Thoracic aorta (tissue), 2 donors: ENCODE data around the gene CHST14. TPM values are rescaled to one million over a fixed set of nuclear protein-coding genes. Genes with fewer than 3 reads are reported as not detected.

Experiments used
- ATAC-seq: fragments of 150-250 bp; one replicate; pipeline ENCODE4 v1.8.0; 2017; ENCODE audit warnings: low read depth; ENCODE audit not compliant: insufficient number of reproducible peaks, low FRiP score
- DNase-seq: peaks from one replicate; pipeline ENCODE4 v3.0.0-alpha.2; 2020; ENCODE audit warnings: low spot score
- H3K27ac ChIP-seq, 2 donors: fragments of 200-600 bp; sonication (generic); 1 replicate in 1 of 2; 2 replicates in 1 of 2; pipeline ENCODE4 v1.5.1; 2016; ENCODE audit warnings: mild to moderate bottlenecking in 2 of 2, moderate library complexity in 2 of 2
- H3K27me3 ChIP-seq: fragments of 200-600 bp; sonication (generic); replicated peaks from 2 replicates; pipeline ENCODE4 v1.6.0; 2016; ENCODE audit warnings: mild to moderate bottlenecking; ENCODE audit not compliant: insufficient read depth
- H3K36me3 ChIP-seq: fragments of 200-600 bp; sonication (generic); one replicate; pipeline ENCODE4 v1.5.1; 2016
- H3K4me1 ChIP-seq, 2 donors: fragments of 200-600 bp; sonication (generic); 1 replicate in 1 of 2; 2 replicates in 1 of 2; pipeline versions ENCODE4 v1.5.1 to v1.6.0; 2016; ENCODE audit warnings: low read depth in 2 of 2, mild to moderate bottlenecking in 1 of 2; ENCODE audit not compliant: control insufficient read depth in 1 of 2
- H3K4me3 ChIP-seq: fragments of 200-600 bp; sonication (generic); 2 replicates; pipeline ENCODE4 v1.5.1; 2016; ENCODE audit warnings: mild to moderate bottlenecking
- H3K9me3 ChIP-seq: fragments of 200-600 bp; sonication (generic); 2 replicates; pipeline ENCODE4 v1.5.1; 2016
- CTCF ChIP-seq: fragments of 200-600 bp; sonication (generic); IDR thresholded peaks from one replicate; pipeline ENCODE4 v1.5.1; 2019; ENCODE audit warnings: antibody characterized with exemption
- total RNA-seq, 2 donors: library from RNA; depleted of rRNA; stranded (reverse); fragments of >200 nt; gene quantifications; one replicate each; pipeline versions ENCODE4 v1.1.0 to v1.2.3, GENCODE V29; 2016

Gene CHST14
- total RNA-seq, 2 donors from 2014 or later = 16.4 to 21.0 TPM

GRCh38 chr15:40439461-40439959 is 31.3 kb upstream of the CHST14 start:
- no peak for TF ChIP-seq CTCF
- DNase-seq = no peak
- H3K4me1 ChIP-seq = peaks cover 22 to 52% of the 10 kb centered on the region in 2 donors
- no peak for ATAC-seq
- H3K27me3 ChIP-seq = peaks cover 11% of the 10 kb centered on the region
- H3K27ac ChIP-seq = no peak overlapping the region
- no peaks in the 10 kb centered on the region for H3K36me3 ChIP-seq
- H3K4me3 ChIP-seq = peak overlapping the region; percentile 91
- H3K9me3 ChIP-seq = no peaks in the 10 kb centered on the region

- Histone ChIP-seq H3K27me3 (peaks cover 11% of the 10 kb centered on the region), H3K4me3 (peak overlapping the region; percentile 91), H3K27ac (no peak overlapping the region), H3K36me3 (no peaks in the 10 kb centered on the region), H3K4me1 (peaks cover 24 to 58% of the 10 kb centered on the region in 2 donors), H3K9me3 (no peaks in the 10 kb centered on the region)
- ATAC-seq = no peak
- no peak for DNase-seq
- TF ChIP-seq CTCF = no peak
Observed at GRCh38 chr15:40439960-40440742, 30.6 kb upstream of the CHST14 start.

- no peak for TF ChIP-seq CTCF
- Histone ChIP-seq H3K36me3 (no peaks in the 10 kb centered on the region), H3K27me3 (peaks cover 7% of the 10 kb centered on the region), H3K4me1 (peaks cover 26 to 60% of the 10 kb centered on the region in 2 donors), H3K9me3 (no peaks in the 10 kb centered on the region), H3K4me3 (peak within 1 kb of the TSS; percentile 91), H3K27ac (peak within 1 kb of the TSS in 1 of 2 donors; percentile 50)
- ATAC-seq (peak; percentile 76), DNase-seq (peak; percentile 84)
Observed at GRCh38 chr15:40440743-40441564, 29.8 kb upstream of the CHST14 start, which contains the start of gene BAHD1. TSS of gene BAHD1 (plus strand) at chr15:40440953. CDS start at chr15:40458465, 17,512 bp downstream.

GRCh38 chr15:40441565-40442531 is 28.9 kb upstream of the CHST14 start:
- no peak for TF ChIP-seq CTCF
- H3K4me3 ChIP-seq = peak overlapping the region; percentile 91
- no peaks in the 10 kb centered on the region for H3K36me3 ChIP-seq
- H3K9me3 ChIP-seq = no peaks in the 10 kb centered on the region
- peaks cover 17 to 53% of the 10 kb centered on the region in 2 donors for H3K4me1 ChIP-seq
- no peak for DNase-seq
- ATAC-seq = peak; percentile 6
- no peaks in the 10 kb centered on the region for H3K27me3 ChIP-seq
- no peak overlapping the region for H3K27ac ChIP-seq
